GM19455 (cell line): Measurements from ENCODE around the gene MLXIP.
"Not testable (repeated sequence)": the region's sequence is repeated elsewhere in the genome, so short reads cannot be mapped to it uniquely, and the experiment has no call there.

Source experiments
- ATAC-seq: cut with Tn5 transposase; IDR thresholded peaks from one replicate; pipeline ENCODE4 v1.9.1; 2021; ENCODE audit not compliant: unreplicated experiment

MLXIP gene

GRCh38 chr12:122078141-122079032, at the start of gene MLXIP:
Gene MLXIP (plus strand): TSS chr12:122078756. CDS start chr12:122078854, 98 bp downstream.
- peak; percentile 72 for ATAC-seq

DNA sequence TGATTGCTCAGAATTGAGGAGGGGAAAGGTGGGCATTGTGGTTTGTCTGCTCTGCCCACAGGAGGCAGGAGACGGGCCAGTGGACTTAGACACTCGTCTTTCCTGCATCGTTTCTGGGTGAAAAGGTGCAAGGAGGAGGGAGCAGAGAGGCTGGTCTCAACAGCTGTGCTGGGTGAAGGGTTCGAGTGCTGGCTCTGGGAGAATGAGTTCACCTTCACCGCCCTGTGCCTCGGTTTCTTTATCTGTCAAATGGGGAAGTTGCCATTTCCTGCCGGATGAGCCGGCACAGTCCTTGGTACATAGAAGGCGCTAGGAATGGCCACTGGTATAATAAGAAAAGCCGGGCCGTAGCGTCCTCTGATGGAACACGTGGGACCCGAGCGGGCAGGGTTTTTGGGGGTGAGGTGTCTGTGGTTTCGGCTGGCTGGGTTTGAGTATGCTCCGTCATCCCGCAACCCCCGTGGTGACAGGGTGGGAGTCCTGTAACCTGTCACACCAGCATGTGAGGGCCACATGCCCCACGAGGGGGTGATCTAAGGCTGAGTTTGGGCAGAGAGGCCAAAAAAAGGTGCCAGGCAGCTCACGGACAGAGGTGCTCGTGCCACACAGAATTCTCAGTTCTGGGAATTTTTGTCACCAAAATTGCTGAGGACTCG, 49.5 kb upstream of the MLXIP start:
- ATAC-seq, result no peak

DNA sequence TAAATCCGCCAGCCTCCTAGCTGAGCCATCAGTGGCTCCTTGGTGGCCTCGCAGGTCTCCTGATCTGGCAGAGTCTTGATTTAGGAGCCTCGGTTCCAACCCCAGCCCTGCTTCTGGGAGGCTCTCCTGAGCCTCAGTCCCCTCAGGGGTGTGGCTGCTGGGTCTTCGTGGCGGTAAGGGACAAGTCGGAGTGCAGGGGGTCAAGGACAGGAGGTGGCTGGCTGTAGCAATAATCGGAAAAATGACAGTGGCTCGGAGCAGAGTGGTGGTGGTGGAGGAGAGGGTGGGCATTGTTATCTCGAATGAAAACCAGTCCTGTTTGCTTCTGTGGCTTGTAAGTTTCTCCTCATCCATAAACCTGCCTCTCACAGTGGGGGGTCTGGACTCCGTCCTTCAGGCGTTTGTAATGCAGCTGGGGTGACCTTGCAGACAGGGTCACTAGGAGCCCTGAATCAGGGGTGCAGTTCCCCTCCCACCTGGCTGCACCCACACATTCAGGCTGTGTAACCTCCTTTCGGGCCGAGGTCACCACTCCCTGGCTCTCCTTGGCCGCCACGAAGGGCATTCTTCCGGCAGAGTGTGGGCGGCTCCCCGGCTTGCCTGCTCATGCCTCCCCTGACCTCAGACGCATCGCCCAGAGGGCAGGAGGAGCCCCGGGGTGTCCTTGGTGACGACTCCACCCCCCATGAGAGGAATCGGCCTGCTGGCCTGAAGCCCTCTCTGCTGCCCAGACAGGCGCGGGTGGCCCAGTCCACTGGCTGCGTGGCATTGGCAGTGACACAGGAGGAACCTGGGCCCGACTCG, 48.7 kb upstream of the MLXIP start:
- no peak for ATAC-seq

DNA sequence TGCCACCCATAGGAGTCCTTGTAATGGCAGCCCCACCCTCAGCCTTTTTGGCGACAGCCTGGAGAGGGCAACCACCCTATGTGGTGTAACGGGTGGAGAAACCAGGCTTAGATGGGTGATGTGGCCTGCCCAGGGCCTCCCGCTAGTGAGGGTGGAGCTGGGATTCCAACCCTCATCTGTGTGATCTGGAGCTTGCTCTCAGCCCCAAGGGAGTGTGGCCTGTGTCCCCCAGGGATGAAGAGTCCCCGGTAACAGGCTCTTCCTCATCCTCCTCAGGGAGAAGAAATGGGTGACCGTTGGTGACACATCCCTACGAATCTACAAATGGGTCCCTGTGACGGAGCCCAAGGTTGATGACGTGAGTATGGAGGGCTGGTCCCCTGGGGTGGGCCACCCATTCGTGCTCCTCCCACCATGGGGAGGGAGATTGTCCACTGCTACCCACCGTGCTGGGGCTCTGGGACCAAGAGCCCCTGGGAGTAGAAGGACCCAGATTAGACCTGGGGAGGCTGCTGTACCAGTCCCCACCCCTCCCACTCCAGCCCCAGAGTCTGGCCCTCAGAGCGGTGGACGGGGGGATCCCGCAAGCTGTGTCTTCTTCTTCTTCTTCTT, 48.0 kb upstream of the MLXIP start:
- no peak for ATAC-seq

DNA sequence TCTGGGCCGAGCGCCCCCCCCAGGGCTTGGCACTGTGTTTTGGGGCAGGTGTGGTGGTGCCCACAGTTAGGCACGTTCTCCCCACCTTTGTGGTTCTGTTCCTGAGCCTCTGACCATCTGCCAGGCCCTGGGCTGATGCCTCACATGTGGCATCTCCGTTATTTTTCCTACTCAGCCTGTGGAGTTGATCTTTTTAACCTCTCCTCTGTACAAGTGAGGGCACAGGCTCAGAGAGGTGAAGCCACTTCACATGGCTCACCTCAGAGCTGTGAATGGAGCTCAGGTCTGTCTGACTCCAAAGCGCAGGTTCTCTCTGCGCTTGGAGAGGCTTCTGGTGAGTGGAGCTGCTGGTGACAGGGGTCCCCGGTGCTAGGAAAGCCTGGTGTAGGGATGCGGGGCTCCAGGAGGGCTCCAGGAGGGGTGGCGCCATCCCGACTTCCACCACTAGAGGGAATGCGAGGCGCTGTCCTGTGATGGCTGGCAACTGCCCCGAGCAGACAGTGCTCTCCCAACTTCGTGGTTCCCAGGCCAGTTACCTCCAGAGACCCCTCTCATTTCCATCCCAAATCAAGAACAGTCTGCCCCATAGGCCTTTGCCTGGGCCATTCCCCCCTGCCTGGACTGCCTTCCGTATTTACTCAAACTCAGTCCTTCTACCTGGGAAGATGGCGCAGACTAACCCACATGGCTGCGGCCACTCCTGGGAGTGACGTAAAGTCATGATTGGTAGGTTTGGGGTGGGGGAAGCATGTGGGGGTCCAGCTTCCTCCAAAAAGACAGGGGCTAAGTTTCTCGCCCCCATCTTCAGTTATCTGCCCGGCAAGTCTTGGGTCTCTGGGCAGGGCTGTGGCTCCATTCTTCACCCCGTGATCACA, 47.0 kb upstream of the MLXIP start:
- ATAC-seq, result no peak

DNA sequence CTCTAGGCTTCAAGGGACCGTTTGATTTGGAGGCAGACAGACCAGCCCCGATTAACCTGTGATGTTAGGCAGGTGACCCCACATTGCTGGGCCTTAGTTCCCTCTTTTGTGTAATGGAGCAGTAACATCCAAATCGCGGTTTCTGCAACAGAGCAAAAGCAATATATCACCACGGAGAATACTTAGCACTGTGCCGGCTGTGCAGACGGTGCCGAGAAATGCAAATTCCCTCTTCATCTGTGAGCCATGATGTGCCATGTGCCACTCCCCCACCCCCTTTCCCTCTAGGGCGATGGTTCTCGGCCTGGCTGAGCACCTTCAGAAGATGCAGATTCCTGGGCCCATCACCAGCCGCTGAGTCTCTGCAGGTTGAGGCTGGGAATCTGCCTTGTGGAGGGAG, 46.0 kb upstream of the MLXIP start:
- ATAC-seq, result no peak

DNA sequence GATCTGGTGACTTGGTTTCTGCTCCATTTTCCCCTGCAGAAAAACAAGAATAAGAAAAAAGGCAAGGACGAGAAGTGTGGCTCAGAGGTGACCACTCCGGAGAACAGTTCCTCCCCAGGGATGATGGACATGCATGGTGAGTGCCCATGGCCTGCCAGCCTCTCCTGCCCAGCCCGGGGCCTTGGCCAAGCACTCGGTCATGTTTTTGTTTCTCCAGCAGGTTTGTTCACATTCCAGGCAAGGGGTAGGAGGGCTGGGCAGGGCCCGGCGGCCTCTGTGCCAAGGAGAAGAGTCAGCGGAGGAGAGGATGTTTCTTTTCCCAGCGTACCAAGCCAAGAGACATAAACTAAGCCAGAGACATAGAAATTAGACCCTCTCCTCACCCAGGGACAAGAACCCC, 43.3 kb upstream of the MLXIP start:
- ATAC-seq, result no peak

- no peak for ATAC-seq
Measured at GRCh38 chr12:122036153-122036552, 42.4 kb upstream of the MLXIP start.

GRCh38 chr12:122040579-122041386, 37.8 kb upstream of the MLXIP start:
- ATAC-seq, result no peak

DNA sequence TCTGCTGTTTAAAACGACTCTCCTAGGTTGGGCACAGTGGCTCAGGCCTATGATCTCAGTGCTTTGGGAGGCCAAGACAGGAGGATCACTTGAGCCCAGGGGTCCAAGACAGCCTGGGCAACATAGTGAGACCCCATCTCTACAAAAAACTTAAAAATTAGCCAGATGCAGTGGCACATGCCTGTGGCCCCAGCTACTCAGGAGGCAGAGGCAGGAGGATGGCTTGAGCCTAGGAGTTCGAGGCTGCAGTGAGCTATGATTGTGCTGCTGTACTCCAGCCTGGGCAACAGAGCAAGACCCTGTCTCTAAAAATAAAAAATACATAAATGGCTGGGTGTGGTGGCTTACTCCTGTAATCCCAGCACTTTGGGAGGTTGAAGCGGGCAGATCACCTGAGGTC, 37.1 kb upstream of the MLXIP start:
- not testable (repeated sequence) for ATAC-seq

- ATAC-seq, result no peak
Measured at GRCh38 chr12:122042910-122043309, 35.6 kb upstream of the MLXIP start.

GRCh38 chr12:122043476-122043875, 35.1 kb upstream of the MLXIP start:
- ATAC-seq, result no peak

DNA sequence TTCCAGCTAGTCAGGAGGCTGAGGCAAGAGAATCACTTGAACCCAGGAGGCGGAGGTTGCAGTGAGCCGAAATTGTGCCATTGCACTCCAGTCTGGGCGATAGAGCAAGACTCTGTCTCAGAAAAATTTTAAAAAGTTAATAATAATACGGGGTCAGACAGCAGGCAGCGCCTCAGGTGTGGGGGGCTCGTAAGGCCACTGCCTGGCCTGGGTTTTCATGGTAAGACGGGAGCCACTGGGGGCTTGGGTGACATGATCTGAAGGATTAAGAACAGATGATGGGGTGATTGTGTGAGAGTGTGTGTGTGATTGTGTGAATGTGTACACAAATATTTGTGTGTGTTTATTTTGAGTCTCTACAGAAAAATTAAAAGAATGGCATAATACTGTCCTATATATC, 33.3 kb upstream of the MLXIP start:
- ATAC-seq, result no peak

DNA sequence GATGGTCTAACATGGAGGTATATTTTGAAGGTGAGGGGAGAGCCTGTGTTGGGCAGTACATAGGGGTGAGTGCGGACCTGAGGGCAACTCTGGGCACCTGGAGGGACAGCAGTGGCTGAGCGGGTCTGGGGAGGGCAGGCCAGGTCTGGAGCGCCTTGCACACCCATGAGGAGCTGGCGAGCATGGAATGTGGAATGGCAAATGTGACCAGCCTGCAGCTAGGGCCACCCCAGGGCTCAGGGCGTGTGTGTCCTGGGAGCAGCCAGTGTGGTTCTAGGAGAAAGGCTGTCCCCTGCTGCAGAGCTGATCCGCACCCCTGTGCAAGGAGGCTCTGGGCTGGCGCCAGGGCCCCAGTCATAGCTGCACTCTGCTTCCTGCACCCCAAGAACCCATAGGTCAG, 32.4 kb upstream of the MLXIP start:
- ATAC-seq, result no peak

- no peak for ATAC-seq
Measured at GRCh38 chr12:122048151-122048550, 30.4 kb upstream of the MLXIP start.

- no peak for ATAC-seq
Measured at GRCh38 chr12:122049827-122050226, 28.7 kb upstream of the MLXIP start.

GRCh38 chr12:122050706-122051105, 27.9 kb upstream of the MLXIP start:
- no peak for ATAC-seq

DNA sequence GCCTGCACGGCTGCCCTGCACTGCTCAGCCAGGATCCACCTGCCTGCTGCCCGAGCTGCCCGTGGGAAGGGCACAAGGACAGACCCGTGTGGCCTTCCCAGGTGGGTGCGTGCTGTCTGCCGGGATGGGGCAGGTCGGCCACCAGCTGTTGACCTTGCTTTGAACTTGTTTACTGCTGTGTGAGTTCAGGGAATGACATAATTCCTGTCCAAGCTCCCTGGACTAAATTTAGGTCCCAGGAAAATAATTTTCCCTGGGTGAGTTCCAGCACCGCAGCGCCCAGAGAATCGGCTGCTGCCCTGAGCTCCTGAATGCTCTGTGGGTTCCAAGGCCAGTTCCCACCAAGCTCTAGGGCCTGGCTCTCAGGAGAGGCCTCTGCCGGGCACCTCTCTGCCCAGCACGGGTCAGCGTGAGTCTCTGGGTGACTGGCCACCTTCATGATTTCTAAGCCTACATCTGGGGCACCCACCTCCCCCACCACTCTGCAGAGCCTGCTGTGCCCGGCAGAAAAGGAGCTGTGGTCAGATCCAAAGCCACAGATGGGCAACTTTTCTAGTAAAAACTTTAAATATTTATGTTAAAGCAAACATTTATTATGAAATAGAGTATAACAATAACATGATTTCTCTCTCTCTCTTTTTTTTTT, 27.2 kb upstream of the MLXIP start:
- no peak for ATAC-seq

DNA sequence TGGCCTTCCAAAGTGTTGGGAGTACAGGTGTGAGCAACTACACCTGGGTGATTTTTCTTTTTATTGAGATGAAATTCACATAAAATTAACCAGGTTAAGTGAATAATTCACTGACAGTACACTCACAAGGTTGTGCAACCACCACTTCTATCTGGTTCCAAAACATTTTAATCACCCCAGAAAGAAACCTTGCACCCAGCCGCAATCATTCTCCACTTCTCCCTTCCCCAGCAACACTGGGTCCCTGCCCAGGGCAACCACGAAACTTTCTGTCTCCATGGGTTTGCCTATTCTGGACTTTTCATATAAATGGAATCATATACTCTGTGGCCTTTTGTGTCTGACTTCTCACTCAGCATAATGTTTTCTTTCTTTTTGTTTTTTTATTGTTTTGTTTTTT, 26.3 kb upstream of the MLXIP start:
- ATAC-seq, result no peak
